GM23338 (cell line): ENCODE measurements around the gene VIPR1. TPM values are rescaled to one million over a fixed set of nuclear protein-coding genes. Genes with fewer than 3 reads are reported as not detected.

Source experiments
- ATAC-seq: fragments of 200-7000 bp; cut with Tn5 transposase; 3 replicates; pipeline ENCODE4 v1.9.1; 2020
- DNase-seq: peaks from one replicate; pipeline ENCODE4 v3.0.0-alpha.2; 2015; ENCODE audit warnings: low spot score
- H2AFZ ChIP-seq: fragments of 200-600 bp; sonication (generic); 2 replicates; pipeline ENCODE4 v1.8.0; 2016; ENCODE audit warnings: antibody characterized with exemption, mild to moderate bottlenecking, moderate library complexity
- H3F3A ChIP-seq: fragments of 200-600 bp; sonication (generic); replicated peaks from 2 replicates; pipeline ENCODE4 v1.8.0; 2017; ENCODE audit warnings: antibody characterized with exemption, mixed run types, low read depth
- H3K27ac ChIP-seq: fragments of 200-600 bp; sonication (generic); 2 replicates; pipeline ENCODE4 v1.6.1; 2016; ENCODE audit warnings: low read depth
- H3K27me3 ChIP-seq: fragments of 200-600 bp; sonication (generic); 2 replicates; pipeline ENCODE4 v1.8.0; 2016; ENCODE audit warnings: mild to moderate bottlenecking, mixed run types, moderate library complexity; ENCODE audit not compliant: insufficient read depth
- H3K36me3 ChIP-seq: fragments of 200-600 bp; sonication (generic); 2 replicates; pipeline ENCODE4 v1.8.0; 2016; ENCODE audit warnings: mild to moderate bottlenecking; ENCODE audit not compliant: insufficient read depth
- H3K4me1 ChIP-seq: fragments of 200-600 bp; sonication (generic); 2 replicates; pipeline ENCODE4 v1.8.0; 2016; ENCODE audit warnings: mild to moderate bottlenecking, moderate library complexity; ENCODE audit not compliant: insufficient read depth
- H3K4me2 ChIP-seq: fragments of 200-600 bp; sonication (generic); 2 replicates; pipeline ENCODE4 v1.7.1; 2017; ENCODE audit warnings: mixed run types
- H3K4me3 ChIP-seq: fragments of 200-600 bp; sonication (generic); 2 replicates; pipeline ENCODE4 v1.6.1; 2016; ENCODE audit warnings: mixed run types
- H3K79me2 ChIP-seq: fragments of 200-600 bp; sonication (generic); replicated peaks from 2 replicates; pipeline ENCODE4 v1.8.0; 2017; ENCODE audit warnings: mild to moderate bottlenecking; ENCODE audit not compliant: insufficient read depth
- H3K9me2 ChIP-seq: fragments of 200-600 bp; sonication (generic); 2 replicates; pipeline ENCODE4 v1.8.0; 2017; ENCODE audit not compliant: insufficient read depth
- H4K20me1 ChIP-seq: fragments of 200-600 bp; sonication (generic); replicated peaks from 2 replicates; pipeline ENCODE4 v1.8.0; 2017; ENCODE audit warnings: mild to moderate bottlenecking; ENCODE audit not compliant: insufficient read depth
- H3K27ac Mint-ChIP-seq: 2 replicates; pipeline ENCODE4 v1.8.0; 2020; ENCODE audit warnings: inconsistent platforms, mild to moderate bottlenecking, moderate library complexity, mixed read lengths
- H3K27me3 Mint-ChIP-seq: 3 replicates; pipeline ENCODE4 v1.8.0; 2022; ENCODE audit warnings: low read depth, mild to moderate bottlenecking, moderate library complexity, mixed read lengths, inconsistent platforms; ENCODE audit not compliant: insufficient read depth, poor library complexity
- H3K36me3 Mint-ChIP-seq: 3 replicates; pipeline ENCODE4 v1.8.0; 2021; ENCODE audit warnings: low read depth, mild to moderate bottlenecking, inconsistent platforms, moderate library complexity, mixed read lengths
- H3K4me1 Mint-ChIP-seq: 3 replicates; pipeline ENCODE4 v1.8.0; 2020; ENCODE audit warnings: mild to moderate bottlenecking, inconsistent platforms, mixed read lengths
- H3K4me3 Mint-ChIP-seq: 3 replicates; pipeline ENCODE4 v1.8.0; 2021; ENCODE audit warnings: moderate library complexity, mild to moderate bottlenecking, inconsistent platforms, mixed read lengths
- H3K9me3 Mint-ChIP-seq: 3 replicates; pipeline ENCODE4 v1.8.0; 2020; ENCODE audit warnings: moderate library complexity, mild to moderate bottlenecking, inconsistent platforms, mixed read lengths
- CREB1 ChIP-seq: fragments of 250-450 bp; sonication (Bioruptor Pico); IDR thresholded peaks from 2 replicates; pipeline ENCODE4 v1.5.0; 2020; ENCODE audit warnings: low read depth, mild to moderate bottlenecking, moderate library complexity
- CTCF ChIP-seq, 2 experiments: fragments of 200-600 bp in 1 of 2; sonication (generic) in 1 of 2; conservative IDR thresholded peaks; 2 replicates each; pipeline versions ENCODE4 v1.5.1 to v1.6.1; 2016 to 2017; ENCODE audit warnings: antibody characterized with exemption in 2 of 2, low read depth in 2 of 2, mild to moderate bottlenecking in 2 of 2, moderate library complexity in 1 of 2
- ETS1 ChIP-seq: IDR thresholded peaks from 2 replicates; pipeline ENCODE4 v1.6.1; 2016; ENCODE audit warnings: antibody characterized with exemption
- EZH2 ChIP-seq: fragments of 200-600 bp; sonication (generic); IDR thresholded peaks from one replicate; pipeline ENCODE4 v1.8.0; 2017; ENCODE audit warnings: antibody characterized with exemption, mild to moderate bottlenecking, low read depth; ENCODE audit not compliant: unreplicated experiment
- EZH2phosphoT487 ChIP-seq: fragments of 200-600 bp; sonication (generic); IDR thresholded peaks from one replicate; pipeline ENCODE4 v1.8.1; 2018; ENCODE audit warnings: antibody characterized with exemption; ENCODE audit not compliant: unreplicated experiment
- JUNB ChIP-seq: IDR thresholded peaks from one replicate; pipeline ENCODE4 v1.6.1; 2016; ENCODE audit warnings: antibody characterized with exemption; ENCODE audit not compliant: unreplicated experiment
- NANOG ChIP-seq: IDR thresholded peaks from 2 replicates; pipeline ENCODE4 v1.6.1; 2016; ENCODE audit warnings: antibody characterized with exemption, borderline replicate concordance
- POLR2AphosphoS5 ChIP-seq: IDR thresholded peaks from 2 replicates; pipeline ENCODE4 v1.6.1; 2016; ENCODE audit warnings: antibody characterized with exemption, low read depth
- STAT1 ChIP-seq: IDR thresholded peaks from one replicate; pipeline ENCODE4 v1.6.1; 2016; ENCODE audit warnings: antibody characterized with exemption; ENCODE audit not compliant: unreplicated experiment
- ZNF114 ChIP-seq: fragments of 250-450 bp; sonication (Bioruptor Pico); IDR thresholded peaks from 2 replicates; pipeline ENCODE4 v1.5.0; 2020; ENCODE audit warnings: mild to moderate bottlenecking, moderate library complexity
- ZNF331 ChIP-seq: fragments of 250-450 bp; sonication (Bioruptor Pico); IDR thresholded peaks from 2 replicates; pipeline ENCODE4 v1.5.0; 2020; ENCODE audit warnings: low read depth, mild to moderate bottlenecking, moderate library complexity
- ZNF462 ChIP-seq: fragments of 250-450 bp; sonication (Bioruptor Pico); IDR thresholded peaks from 2 replicates; pipeline ENCODE4 v1.5.0; 2020; ENCODE audit warnings: mild to moderate bottlenecking, moderate library complexity
- polyA plus RNA-seq: library from polyadenylated mRNA; unstranded; fragments of >200 nt; fragmentation: Nextera tagmentation; extraction: Ambion mirVana; gene quantifications from 2 replicates; pipeline ENCODE4 v1.2.1, GENCODE V29; 2016
- total RNA-seq: library from RNA; depleted of rRNA; stranded (reverse); fragments of >200 nt; shearing (Covaris generic); gene quantifications from 2 replicates; pipeline ENCODE4 v1.2.3, GENCODE V29; 2014
- TF ChIP-seq, protein P1 (sequence below): IDR thresholded peaks from one replicate; pipeline ENCODE4 v1.6.1; 2018; ENCODE audit warnings: antibody characterized with exemption; ENCODE audit not compliant: unreplicated experiment

Gene VIPR1
- total and polyA plus RNA-seq, 2 experiments from 2014 or later: 6.3 to 19.3 TPM

DNA sequence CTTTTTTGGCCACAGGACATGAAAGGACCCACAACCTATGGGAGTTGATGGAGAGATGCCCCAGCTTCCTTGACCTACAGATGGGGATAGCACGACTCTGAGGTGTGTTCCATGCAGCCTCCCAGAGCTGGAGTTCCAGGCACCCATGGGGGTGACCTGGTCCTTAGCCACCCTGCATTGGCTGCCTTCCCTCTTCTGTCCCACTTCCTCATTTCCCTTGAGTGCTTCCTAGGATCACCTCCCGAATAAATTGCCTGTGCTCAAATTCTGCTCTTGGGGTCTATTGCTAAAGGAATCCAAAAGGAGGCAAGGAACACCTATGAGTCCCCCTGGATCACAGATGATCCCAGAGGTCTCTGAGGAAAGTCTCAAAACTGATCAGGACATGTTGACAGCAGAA, 24.7 kb upstream of the VIPR1 start:
- no peak for TF ChIP-seq EZH2
- no peak for TF ChIP-seq CREB1
- TF ChIP-seq JUNB: no peak
- TF ChIP-seq, protein P1, sequence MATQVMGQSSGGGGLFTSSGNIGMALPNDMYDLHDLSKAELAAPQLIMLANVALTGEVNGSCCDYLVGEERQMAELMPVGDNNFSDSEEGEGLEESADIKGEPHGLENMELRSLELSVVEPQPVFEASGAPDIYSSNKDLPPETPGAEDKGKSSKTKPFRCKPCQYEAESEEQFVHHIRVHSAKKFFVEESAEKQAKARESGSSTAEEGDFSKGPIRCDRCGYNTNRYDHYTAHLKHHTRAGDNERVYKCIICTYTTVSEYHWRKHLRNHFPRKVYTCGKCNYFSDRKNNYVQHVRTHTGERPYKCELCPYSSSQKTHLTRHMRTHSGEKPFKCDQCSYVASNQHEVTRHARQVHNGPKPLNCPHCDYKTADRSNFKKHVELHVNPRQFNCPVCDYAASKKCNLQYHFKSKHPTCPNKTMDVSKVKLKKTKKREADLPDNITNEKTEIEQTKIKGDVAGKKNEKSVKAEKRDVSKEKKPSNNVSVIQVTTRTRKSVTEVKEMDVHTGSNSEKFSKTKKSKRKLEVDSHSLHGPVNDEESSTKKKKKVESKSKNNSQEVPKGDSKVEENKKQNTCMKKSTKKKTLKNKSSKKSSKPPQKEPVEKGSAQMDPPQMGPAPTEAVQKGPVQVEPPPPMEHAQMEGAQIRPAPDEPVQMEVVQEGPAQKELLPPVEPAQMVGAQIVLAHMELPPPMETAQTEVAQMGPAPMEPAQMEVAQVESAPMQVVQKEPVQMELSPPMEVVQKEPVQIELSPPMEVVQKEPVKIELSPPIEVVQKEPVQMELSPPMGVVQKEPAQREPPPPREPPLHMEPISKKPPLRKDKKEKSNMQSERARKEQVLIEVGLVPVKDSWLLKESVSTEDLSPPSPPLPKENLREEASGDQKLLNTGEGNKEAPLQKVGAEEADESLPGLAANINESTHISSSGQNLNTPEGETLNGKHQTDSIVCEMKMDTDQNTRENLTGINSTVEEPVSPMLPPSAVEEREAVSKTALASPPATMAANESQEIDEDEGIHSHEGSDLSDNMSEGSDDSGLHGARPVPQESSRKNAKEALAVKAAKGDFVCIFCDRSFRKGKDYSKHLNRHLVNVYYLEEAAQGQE: no peak
- TF ChIP-seq ZNF331 (CRISPR knock-in tag): no peak
- no peak for TF ChIP-seq CTCF (conservative IDR thresholded peaks at IDR 0.05; ENCODE audit: low read depth in 2 of 2)
- no peak for TF ChIP-seq POLR2AphosphoS5
- TF ChIP-seq ETS1: no peak
- TF ChIP-seq STAT1: no peak
- TF ChIP-seq NANOG: no peak
- no peak for TF ChIP-seq EZH2phosphoT487
- TF ChIP-seq ZNF114 (CRISPR knock-in tag): no peak
- no peak for TF ChIP-seq ZNF462 (CRISPR knock-in tag)
- H3K27ac ChIP-seq: no peak overlapping the region
- no peak overlapping the region for H3K4me3 ChIP-seq
- Mint-ChIP-seq H3K27ac (no peak overlapping the region), H3K9me3 (peaks cover 27% of the 10 kb centered on the region; the same call in 2 of the 3 replicates), H3K4me1 (no peaks in the 10 kb centered on the region; the same call in 2 of the 3 replicates), H3K4me3 (no peak overlapping the region), H3K27me3 (peaks cover 3% of the 10 kb centered on the region), H3K36me3 (0 out of 3 replicates have a peak, but pooled peaks cover 7% of the 10 kb centered on the region)
- H3K79me2 ChIP-seq: no peaks in the 10 kb centered on the region
- ATAC-seq (no peak), DNase-seq (no peak)
- H3K4me2 ChIP-seq: no peak overlapping the region
- no peak overlapping the region for H2AFZ ChIP-seq
- H3K4me1 ChIP-seq: no peaks in the 10 kb centered on the region
- H3K9me2 ChIP-seq: 0 out of 2 replicates have a peak, but pooled peaks cover 4% of the 10 kb centered on the region
- H4K20me1 ChIP-seq: no peaks in the 10 kb centered on the region
- H3F3A ChIP-seq: no peaks in the 10 kb centered on the region
- 0 out of 2 replicates have a peak, but pooled peaks cover 4% of the 10 kb centered on the region for H3K36me3 ChIP-seq
- no peaks in the 10 kb centered on the region for H3K27me3 ChIP-seq
